SK-N-SH (cell line): Measurements from ENCODE around the gene IFNA21.

ENCODE experiments used
- POLR2AphosphoS5 ChIP-seq: IDR thresholded peaks from 2 replicates; pipeline ENCODE4 v1.6.1; 2012; ENCODE audit warnings: low read depth, low read length
- RFX5 ChIP-seq: IDR thresholded peaks from 2 replicates; pipeline ENCODE4 v1.6.1; 2012; ENCODE audit warnings: mild to moderate bottlenecking, improper control_type of control experiment, low read length
- SIN3A ChIP-seq: IDR thresholded peaks from 2 replicates; pipeline ENCODE4 v1.6.1; 2012; ENCODE audit warnings: low read depth, mild to moderate bottlenecking, low read length, moderate library complexity, borderline replicate concordance
- TCF12 ChIP-seq: IDR thresholded peaks from 2 replicates; pipeline ENCODE4 v1.4.0; 2012
- TF ChIP-seq, protein P1 (sequence below): fragments of 200-600 bp; sonication (generic); IDR thresholded peaks from 2 replicates; pipeline ENCODE4 v1.6.1; 2017; ENCODE audit warnings: antibody characterized with exemption, mild to moderate bottlenecking, moderate library complexity

DNA sequence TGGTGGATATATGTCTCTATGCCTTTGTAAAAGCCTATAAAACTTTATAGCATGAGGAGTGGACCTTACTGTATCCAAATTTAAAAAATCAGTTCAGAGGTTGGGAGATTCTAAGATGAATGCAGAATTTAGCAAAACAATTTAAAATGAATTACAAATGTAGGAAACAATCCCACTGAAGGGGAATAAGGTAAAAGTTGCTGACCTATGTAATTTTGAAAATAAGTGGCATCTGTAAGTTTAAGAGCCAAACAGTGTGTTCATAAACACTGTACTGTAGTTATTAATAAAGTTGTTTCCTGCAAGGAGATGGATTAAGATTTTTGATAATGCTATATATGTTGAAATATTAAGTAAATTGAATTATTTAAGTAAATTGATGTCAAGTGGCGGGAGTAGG is 29.4 kb downstream of the IFNA21 start:
- TF ChIP-seq, protein P1, sequence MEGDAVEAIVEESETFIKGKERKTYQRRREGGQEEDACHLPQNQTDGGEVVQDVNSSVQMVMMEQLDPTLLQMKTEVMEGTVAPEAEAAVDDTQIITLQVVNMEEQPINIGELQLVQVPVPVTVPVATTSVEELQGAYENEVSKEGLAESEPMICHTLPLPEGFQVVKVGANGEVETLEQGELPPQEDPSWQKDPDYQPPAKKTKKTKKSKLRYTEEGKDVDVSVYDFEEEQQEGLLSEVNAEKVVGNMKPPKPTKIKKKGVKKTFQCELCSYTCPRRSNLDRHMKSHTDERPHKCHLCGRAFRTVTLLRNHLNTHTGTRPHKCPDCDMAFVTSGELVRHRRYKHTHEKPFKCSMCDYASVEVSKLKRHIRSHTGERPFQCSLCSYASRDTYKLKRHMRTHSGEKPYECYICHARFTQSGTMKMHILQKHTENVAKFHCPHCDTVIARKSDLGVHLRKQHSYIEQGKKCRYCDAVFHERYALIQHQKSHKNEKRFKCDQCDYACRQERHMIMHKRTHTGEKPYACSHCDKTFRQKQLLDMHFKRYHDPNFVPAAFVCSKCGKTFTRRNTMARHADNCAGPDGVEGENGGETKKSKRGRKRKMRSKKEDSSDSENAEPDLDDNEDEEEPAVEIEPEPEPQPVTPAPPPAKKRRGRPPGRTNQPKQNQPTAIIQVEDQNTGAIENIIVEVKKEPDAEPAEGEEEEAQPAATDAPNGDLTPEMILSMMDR: no peak
- TF ChIP-seq POLR2AphosphoS5 (no peak), TCF12 (no peak), SIN3A (no peak), RFX5 (no peak)
